Measurements from ENCODE around the gene NCOR1.

- no peak for TF ChIP-seq ZNF232 (CRISPR knock-in tag; IDR thresholded peaks at IDR 0.05; ENCODE audit: borderline replicate concordance)
- no peak for TF ChIP-seq SP5 (CRISPR knock-in tag; IDR thresholded peaks at IDR 0.05; ENCODE audit: borderline replicate concordance, low read depth)
- TF ChIP-seq ZNF660 (CRISPR knock-in tag; IDR thresholded peaks at IDR 0.05; ENCODE audit: borderline replicate concordance, low read depth), result no peak
- no peak for TF ChIP-seq EZH2 (conservative IDR thresholded peaks at IDR 0.05; ENCODE audit: low read depth, low read length)
- TF ChIP-seq POLR2A (IDR thresholded peaks at IDR 0.05; ENCODE audit: insufficient read depth in 1 of 2, low read depth in 2 of 2, low read length in 2 of 2), result no peak
- no peak for TF ChIP-seq ZNF317 (CRISPR knock-in tag; IDR thresholded peaks at IDR 0.05)
- TF ChIP-seq HNRNPLL (IDR thresholded peaks at IDR 0.05; ENCODE audit: low read depth, low read length, poor library complexity, severe bottlenecking), result no peak
- TF ChIP-seq ZBTB4 (CRISPR knock-in tag; IDR thresholded peaks at IDR 0.05; ENCODE audit: borderline replicate concordance), result no peak
- TF ChIP-seq E2F1 (CRISPR knock-in tag; IDR thresholded peaks at IDR 0.05), result no peak
- no peak for TF ChIP-seq RERE (CRISPR knock-in tag; IDR thresholded peaks at IDR 0.05; ENCODE audit: low read depth)
Measured at GRCh38 chr17:16232391-16232790, 17.1 kb upstream of the NCOR1 start.
